ENCODE results near the gene PTGES2. TPM values are rescaled to one million over a fixed set of nuclear protein-coding genes. Genes with fewer than 3 reads are reported as not detected.

The PTGES2 gene
- total and polyA plus RNA-seq, 2 experiments from 2014 or later: 59.7 to 124 TPM

- TF ChIP-seq JUNB (IDR thresholded peaks at IDR 0.05; ENCODE audit: unreplicated experiment) (no peak), STAT1 (IDR thresholded peaks at IDR 0.05; ENCODE audit: unreplicated experiment) (no peak), REST (IDR thresholded peaks at IDR 0.05; ENCODE audit: unreplicated experiment) (no peak), ZNF114 (CRISPR knock-in tag; IDR thresholded peaks at IDR 0.05) (no peak), POLR2AphosphoS5 (IDR thresholded peaks at IDR 0.05; ENCODE audit: low read depth) (no peak), NANOG (IDR thresholded peaks at IDR 0.05; ENCODE audit: borderline replicate concordance) (no peak), EZH2phosphoT487 (IDR thresholded peaks at IDR 0.05; ENCODE audit: unreplicated experiment) (no peak), CREB1 (CRISPR knock-in tag; IDR thresholded peaks at IDR 0.05; ENCODE audit: low read depth) (no peak), EZH2 (IDR thresholded peaks at IDR 0.05; ENCODE audit: low read depth, unreplicated experiment) (no peak), ZNF331 (CRISPR knock-in tag; IDR thresholded peaks at IDR 0.05; ENCODE audit: low read depth) (no peak)
- TF ChIP-seq, protein P1, sequence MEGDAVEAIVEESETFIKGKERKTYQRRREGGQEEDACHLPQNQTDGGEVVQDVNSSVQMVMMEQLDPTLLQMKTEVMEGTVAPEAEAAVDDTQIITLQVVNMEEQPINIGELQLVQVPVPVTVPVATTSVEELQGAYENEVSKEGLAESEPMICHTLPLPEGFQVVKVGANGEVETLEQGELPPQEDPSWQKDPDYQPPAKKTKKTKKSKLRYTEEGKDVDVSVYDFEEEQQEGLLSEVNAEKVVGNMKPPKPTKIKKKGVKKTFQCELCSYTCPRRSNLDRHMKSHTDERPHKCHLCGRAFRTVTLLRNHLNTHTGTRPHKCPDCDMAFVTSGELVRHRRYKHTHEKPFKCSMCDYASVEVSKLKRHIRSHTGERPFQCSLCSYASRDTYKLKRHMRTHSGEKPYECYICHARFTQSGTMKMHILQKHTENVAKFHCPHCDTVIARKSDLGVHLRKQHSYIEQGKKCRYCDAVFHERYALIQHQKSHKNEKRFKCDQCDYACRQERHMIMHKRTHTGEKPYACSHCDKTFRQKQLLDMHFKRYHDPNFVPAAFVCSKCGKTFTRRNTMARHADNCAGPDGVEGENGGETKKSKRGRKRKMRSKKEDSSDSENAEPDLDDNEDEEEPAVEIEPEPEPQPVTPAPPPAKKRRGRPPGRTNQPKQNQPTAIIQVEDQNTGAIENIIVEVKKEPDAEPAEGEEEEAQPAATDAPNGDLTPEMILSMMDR (conservative IDR thresholded peaks at IDR 0.05; ENCODE audit: low read depth in 2 of 2): no peak
- TF ChIP-seq, protein P2, sequence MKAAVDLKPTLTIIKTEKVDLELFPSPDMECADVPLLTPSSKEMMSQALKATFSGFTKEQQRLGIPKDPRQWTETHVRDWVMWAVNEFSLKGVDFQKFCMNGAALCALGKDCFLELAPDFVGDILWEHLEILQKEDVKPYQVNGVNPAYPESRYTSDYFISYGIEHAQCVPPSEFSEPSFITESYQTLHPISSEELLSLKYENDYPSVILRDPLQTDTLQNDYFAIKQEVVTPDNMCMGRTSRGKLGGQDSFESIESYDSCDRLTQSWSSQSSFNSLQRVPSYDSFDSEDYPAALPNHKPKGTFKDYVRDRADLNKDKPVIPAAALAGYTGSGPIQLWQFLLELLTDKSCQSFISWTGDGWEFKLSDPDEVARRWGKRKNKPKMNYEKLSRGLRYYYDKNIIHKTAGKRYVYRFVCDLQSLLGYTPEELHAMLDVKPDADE (IDR thresholded peaks at IDR 0.05): no peak
- TF ChIP-seq, protein P3, sequence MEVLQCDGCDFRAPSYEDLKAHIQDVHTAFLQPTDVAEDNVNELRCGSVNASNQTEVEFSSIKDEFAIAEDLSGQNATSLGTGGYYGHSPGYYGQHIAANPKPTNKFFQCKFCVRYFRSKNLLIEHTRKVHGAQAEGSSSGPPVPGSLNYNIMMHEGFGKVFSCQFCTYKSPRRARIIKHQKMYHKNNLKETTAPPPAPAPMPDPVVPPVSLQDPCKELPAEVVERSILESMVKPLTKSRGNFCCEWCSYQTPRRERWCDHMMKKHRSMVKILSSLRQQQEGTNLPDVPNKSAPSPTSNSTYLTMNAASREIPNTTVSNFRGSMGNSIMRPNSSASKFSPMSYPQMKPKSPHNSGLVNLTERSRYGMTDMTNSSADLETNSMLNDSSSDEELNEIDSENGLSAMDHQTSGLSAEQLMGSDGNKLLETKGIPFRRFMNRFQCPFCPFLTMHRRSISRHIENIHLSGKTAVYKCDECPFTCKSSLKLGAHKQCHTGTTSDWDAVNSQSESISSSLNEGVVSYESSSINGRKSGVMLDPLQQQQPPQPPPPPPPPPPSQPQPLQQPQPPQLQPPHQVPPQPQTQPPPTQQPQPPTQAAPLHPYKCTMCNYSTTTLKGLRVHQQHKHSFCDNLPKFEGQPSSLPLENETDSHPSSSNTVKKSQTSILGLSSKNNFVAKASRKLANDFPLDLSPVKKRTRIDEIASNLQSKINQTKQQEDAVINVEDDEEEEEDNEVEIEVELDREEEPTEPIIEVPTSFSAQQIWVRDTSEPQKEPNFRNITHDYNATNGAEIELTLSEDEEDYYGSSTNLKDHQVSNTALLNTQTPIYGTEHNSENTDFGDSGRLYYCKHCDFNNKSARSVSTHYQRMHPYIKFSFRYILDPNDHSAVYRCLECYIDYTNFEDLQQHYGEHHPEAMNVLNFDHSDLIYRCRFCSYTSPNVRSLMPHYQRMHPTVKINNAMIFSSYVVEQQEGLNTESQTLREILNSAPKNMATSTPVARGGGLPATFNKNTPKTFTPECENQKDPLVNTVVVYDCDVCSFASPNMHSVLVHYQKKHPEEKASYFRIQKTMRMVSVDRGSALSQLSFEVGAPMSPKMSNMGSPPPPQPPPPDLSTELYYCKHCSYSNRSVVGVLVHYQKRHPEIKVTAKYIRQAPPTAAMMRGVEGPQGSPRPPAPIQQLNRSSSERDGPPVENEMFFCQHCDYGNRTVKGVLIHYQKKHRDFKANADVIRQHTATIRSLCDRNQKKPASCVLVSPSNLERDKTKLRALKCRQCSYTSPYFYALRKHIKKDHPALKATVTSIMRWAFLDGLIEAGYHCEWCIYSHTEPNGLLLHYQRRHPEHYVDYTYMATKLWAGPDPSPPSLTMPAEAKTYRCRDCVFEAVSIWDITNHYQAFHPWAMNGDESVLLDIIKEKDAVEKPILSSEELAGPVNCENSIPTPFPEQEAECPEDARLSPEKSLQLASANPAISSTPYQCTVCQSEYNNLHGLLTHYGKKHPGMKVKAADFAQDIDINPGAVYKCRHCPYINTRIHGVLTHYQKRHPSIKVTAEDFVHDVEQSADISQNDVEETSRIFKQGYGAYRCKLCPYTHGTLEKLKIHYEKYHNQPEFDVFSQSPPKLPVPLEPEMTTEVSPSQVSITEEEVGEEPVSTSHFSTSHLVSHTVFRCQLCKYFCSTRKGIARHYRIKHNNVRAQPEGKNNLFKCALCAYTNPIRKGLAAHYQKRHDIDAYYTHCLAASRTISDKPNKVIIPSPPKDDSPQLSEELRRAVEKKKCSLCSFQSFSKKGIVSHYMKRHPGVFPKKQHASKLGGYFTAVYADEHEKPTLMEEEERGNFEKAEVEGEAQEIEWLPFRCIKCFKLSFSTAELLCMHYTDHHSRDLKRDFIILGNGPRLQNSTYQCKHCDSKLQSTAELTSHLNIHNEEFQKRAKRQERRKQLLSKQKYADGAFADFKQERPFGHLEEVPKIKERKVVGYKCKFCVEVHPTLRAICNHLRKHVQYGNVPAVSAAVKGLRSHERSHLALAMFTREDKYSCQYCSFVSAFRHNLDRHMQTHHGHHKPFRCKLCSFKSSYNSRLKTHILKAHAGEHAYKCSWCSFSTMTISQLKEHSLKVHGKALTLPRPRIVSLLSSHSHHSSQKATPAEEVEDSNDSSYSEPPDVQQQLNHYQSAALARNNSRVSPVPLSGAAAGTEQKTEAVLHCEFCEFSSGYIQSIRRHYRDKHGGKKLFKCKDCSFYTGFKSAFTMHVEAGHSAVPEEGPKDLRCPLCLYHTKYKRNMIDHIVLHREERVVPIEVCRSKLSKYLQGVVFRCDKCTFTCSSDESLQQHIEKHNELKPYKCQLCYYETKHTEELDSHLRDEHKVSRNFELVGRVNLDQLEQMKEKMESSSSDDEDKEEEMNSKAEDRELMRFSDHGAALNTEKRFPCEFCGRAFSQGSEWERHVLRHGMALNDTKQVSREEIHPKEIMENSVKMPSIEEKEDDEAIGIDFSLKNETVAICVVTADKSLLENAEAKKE (CRISPR knock-in tag; IDR thresholded peaks at IDR 0.05): no peak
Observed at GRCh38 chr9:128138001-128138400, 10.5 kb upstream of the PTGES2 start.

More at GRCh38 chr9:128138001-128138400, 10.5 kb upstream of the PTGES2 start:
- no peaks in the 10 kb centered on the region for H3K9me3 Mint-ChIP-seq
- Histone ChIP-seq H3K4me2 (no peak overlapping the region), H3K4me3 (no peak overlapping the region), H3K36me3 (ENCODE audit: insufficient read depth) (no peaks in the 10 kb centered on the region), H4K20me1 (replicated peaks; ENCODE audit: insufficient read depth) (no peaks in the 10 kb centered on the region), H3F3A (replicated peaks; ENCODE audit: low read depth) (no peaks in the 10 kb centered on the region), H3K27me3 (ENCODE audit: insufficient read depth) (no peaks in the 10 kb centered on the region), H3K9me2 (ENCODE audit: insufficient read depth) (no peaks in the 10 kb centered on the region), H3K27ac (ENCODE audit: low read depth) (no peak overlapping the region), H3K79me2 (replicated peaks; ENCODE audit: insufficient read depth) (no peaks in the 10 kb centered on the region), H2AFZ (no peak overlapping the region), H3K4me1 (ENCODE audit: insufficient read depth) (no peaks in the 10 kb centered on the region)
- H3K27me3 Mint-ChIP-seq (ENCODE audit: insufficient read depth, low read depth, poor library complexity): no peaks in the 10 kb centered on the region
- H3K36me3 Mint-ChIP-seq (ENCODE audit: low read depth): no peaks in the 10 kb centered on the region; the same call in 2 of the 3 replicates
- peaks cover 4% of the 10 kb centered on the region for H3K4me1 Mint-ChIP-seq
- H3K27ac Mint-ChIP-seq: no peak overlapping the region
- H3K4me3 Mint-ChIP-seq: no peak overlapping the region
- ATAC-seq (no peak), DNase-seq (ENCODE audit: low spot score) (no peak)

Data from GM23338 (cell line).